NCI-H2196 (cell line): ENCODE measurements around the gene KIAA0586.
"Not testable (repeated sequence)": the region's sequence is repeated elsewhere in the genome, so short reads cannot be mapped to it uniquely, and the experiment has no call there.

ENCODE experiments used
- DNase-seq: peaks from one replicate; lab custom pipeline; 2025; ENCODE audit not compliant: unreplicated experiment; lab: John Stamatoyannopoulos, UW

KIAA0586 gene

GRCh38 chr14:58427281-58428117, at the start of gene KIAA0586, which contains the start of gene TIMM9:
TSS of gene KIAA0586 (plus strand) at chr14:58427719. CDS start at chr14:58428265, 546 bp downstream.
TSS of gene TIMM9 (minus strand) at chr14:58427531. CDS start at chr14:58411945, 15,586 bp downstream.
- DNase-seq = peak; percentile 97

GRCh38 chr14:58390830-58391229, 36.7 kb upstream of the KIAA0586 start:
- no peak for DNase-seq

GRCh38 chr14:58395562-58395811, 32.0 kb upstream of the KIAA0586 start:
- no peak for DNase-seq

GRCh38 chr14:58395812-58396788, 31.4 kb upstream of the KIAA0586 start, which contains the start of gene TOMM20L:
TSS of gene TOMM20L (plus strand) at chr14:58395930. CDS start at chr14:58395958, 28 bp downstream.
- DNase-seq = peak; percentile 87

- DNase-seq = no peak
Observed at GRCh38 chr14:58397156-58397555, 30.4 kb upstream of the KIAA0586 start.

- DNase-seq = no peak
Observed at GRCh38 chr14:58398495-58398894, 29.0 kb upstream of the KIAA0586 start.

GRCh38 chr14:58398895-58399294, 28.6 kb upstream of the KIAA0586 start:
- DNase-seq = no peak

GRCh38 chr14:58401587-58401986, 25.9 kb upstream of the KIAA0586 start:
- no peak for DNase-seq

GRCh38 chr14:58408681-58409215, 18.8 kb upstream of the KIAA0586 start:
- DNase-seq = no peak

GRCh38 chr14:58414845-58415244, 12.7 kb upstream of the KIAA0586 start:
- DNase-seq = no peak

GRCh38 chr14:58415636-58416547, 11.6 kb upstream of the KIAA0586 start:
- no peak for DNase-seq

- not testable (repeated sequence) for DNase-seq
Observed at GRCh38 chr14:58416934-58417333, 10.6 kb upstream of the KIAA0586 start.

GRCh38 chr14:58426670-58427280, 744 bp upstream of the KIAA0586 start:
- peak; percentile 63 for DNase-seq

- peak; percentile 27 for DNase-seq
Observed at GRCh38 chr14:58428118-58428683, 682 bp downstream of the KIAA0586 start.

- no peak for DNase-seq
Observed at GRCh38 chr14:58430156-58430555, 2.6 kb downstream of the KIAA0586 start.

GRCh38 chr14:58439476-58439875, 12.0 kb downstream of the KIAA0586 start:
- no peak for DNase-seq

GRCh38 chr14:58444627-58445026, 17.1 kb downstream of the KIAA0586 start:
- no peak for DNase-seq

- no peak for DNase-seq
Observed at GRCh38 chr14:58455593-58456265, 28.2 kb downstream of the KIAA0586 start.

GRCh38 chr14:58460772-58461171, 33.3 kb downstream of the KIAA0586 start:
- no peak for DNase-seq
